Measurements from ENCODE around the gene MSTN.
"Not testable (repeated sequence)": the region's sequence is repeated elsewhere in the genome, so short reads cannot be mapped to it uniquely, and the experiment has no call there.

MSTN gene

DNA sequence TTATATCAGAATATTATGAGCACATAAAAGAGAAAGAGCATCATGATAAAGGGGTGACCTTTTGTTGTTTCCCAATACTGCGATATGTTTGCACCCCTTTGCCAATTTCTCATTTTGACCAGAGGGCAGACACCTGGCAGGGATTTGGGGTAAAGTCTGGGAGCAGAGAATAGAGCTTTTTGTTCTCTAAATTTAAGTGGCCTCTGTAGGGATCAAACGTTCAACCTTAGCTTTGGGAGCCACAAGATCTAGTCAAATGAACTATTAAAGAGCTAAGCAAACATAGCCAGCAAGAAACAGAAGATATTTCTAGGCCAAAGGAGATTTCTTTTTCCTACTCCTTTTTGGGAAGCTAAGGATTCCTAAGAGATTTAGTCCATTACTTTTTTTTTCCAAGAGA, 1.1 kb upstream of the MSTN start:
- DNase-seq (ENCODE audit: low read depth, low spot score), result no peak

DNA sequence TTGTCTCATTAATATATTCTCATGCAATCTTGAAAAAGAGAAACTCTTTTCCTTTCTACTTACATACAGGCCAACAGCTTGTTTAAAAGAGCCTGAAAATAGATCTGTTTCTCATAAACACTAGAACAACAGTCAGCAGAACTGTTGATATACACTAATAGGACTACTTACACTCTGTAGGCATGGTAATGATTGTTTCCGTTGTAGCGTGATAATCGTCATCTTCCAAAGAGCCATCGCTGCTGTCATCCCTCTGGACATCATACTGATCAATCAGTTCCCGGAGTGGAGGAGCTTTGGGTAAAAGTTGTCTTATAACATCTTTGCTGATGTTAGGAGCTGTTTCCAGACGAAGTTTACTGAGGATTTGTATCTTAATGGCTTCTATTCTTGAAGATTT, 476 bp downstream of the MSTN start:
- no peak for DNase-seq (ENCODE audit: low read depth, low spot score)

DNA sequence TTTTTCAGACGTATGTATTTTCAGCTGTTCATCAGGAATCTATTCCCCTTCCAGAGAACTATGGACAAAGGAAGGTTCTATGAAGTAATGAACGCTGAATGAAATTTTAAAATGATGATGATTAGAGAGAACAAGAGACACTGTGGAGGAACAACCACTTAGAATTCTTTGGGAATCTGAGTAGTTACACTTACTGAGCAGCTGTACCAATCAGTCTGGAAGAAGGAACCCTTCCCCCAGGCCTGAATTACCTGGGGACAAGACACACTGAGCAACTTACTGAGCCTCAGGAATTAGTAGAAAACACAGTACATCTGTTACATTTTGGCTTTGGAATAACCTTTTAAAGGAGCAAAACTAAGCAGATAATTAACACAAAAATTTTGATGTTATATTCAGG, 1.9 kb downstream of the MSTN start:
- no peak for DNase-seq (ENCODE audit: low read depth, low spot score)

DNA sequence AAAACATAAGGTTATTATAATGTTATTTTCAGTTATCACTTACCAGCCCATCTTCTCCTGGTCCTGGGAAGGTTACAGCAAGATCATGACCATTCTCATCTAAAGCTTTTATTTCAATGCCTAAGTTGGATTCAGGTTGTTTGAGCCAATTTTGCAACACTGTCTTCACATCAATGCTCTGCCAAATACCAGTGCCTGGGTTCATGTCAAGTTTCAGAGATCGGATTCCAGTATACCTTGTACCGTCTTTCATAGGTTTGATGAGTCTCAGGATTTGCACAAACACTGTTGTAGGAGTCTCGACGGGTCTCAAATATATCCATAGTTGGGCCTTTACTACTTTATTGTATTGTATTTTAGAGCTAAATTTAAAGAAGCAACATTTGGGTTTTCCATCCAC, 2.5 kb downstream of the MSTN start:
- DNase-seq (ENCODE audit: low read depth, low spot score), result no peak

DNA sequence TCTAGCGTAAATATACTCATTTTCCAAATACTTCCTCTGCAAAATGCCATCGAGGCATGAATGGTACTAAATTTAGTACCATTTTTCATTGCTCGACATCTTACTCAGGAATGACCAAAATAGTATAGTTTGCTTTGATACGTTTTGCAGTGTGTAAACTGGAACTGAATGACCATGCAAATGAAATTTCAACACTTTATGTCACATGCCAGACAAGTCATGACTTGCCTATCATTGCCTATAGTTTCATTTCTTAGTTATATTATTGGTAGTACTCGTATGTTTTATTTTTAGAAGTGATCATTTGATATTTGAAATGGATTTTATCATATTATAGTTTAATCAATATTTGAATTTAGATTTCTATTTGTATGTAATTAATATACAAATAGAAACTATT, 9.1 kb downstream of the MSTN start:
- no peak for DNase-seq (ENCODE audit: low read depth, low spot score)

DNA sequence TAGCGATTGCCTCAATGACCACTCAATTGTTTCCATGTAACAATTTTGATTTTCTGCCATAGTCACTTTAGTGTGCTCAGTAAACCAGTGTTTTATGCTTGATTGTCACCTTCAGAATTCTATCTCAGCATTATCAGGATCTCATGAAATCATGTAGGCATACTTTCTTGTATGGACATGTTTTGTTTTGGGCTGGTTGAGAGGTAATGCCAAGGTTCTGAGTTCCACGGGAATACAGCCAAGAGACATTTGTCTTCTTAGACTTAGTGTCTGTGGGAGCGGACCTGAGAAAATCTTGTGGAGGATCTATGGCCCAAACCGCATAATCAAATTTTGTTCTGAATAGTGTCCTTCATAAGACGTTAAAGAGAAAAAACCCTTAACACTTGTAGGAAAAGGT, 10.2 kb downstream of the MSTN start:
- no peak for DNase-seq (ENCODE audit: low read depth, low spot score)

DNA sequence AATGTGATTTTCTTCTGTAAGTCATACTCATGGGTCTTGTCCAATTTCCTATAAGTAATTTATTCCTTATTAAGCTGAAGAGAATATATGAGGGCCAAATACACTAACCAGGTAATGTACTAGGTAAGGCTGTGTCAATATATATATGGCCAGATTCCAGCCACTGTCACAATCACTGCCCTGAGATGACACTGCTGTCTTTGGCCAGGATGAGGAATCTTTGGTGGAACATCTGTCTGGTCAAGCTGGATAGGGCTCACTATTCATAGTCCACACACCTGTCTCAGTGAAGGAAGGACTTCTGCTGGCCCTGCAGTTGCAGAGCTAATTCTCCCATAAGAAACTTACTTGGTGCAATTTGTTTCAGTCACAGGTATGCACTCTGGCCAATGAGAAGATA, 11.3 kb downstream of the MSTN start:
- no peak for DNase-seq (ENCODE audit: low read depth, low spot score)

DNA sequence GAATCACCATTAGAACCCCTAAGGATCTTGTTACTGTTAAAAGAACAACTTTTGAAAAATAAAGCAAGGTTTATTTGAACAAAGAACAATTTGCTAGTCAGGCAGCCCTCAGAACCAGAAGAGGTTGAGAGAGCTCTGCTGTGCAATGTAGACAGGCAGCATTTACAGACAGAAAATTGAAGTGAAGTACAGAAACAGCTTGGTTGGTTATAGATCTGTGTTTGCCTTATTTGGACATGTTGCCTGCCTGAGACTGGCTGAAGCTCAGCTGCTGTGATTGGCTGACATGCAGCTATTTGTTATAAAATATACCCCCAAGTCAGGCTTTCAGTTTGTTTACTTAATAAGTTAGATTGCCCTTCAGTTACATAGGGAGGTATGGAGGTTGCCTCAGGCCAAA, 12.5 kb downstream of the MSTN start:
- DNase-seq (ENCODE audit: low read depth, low spot score), result no peak

DNA sequence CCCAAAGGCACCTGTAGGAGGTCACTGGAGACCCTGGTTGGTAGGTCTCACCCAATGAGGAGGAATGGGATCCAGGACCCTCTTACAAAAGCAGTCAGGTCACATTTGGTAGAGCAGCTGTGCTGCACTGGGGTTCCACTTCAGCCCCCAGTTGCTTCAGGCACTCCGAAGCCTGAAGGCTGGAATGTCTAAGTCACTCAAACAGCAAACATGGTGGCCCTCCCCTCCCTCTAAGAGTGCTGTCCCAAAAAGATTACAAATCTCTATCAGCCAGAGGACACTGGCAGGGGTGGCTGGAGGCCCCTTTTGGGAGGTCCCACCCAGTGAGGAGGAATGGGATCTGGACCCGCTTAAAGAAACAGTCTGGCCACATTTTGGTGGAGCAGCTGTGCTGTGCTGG, 17.7 kb downstream of the MSTN start:
- DNase-seq (ENCODE audit: low read depth, low spot score), result no peak

DNA sequence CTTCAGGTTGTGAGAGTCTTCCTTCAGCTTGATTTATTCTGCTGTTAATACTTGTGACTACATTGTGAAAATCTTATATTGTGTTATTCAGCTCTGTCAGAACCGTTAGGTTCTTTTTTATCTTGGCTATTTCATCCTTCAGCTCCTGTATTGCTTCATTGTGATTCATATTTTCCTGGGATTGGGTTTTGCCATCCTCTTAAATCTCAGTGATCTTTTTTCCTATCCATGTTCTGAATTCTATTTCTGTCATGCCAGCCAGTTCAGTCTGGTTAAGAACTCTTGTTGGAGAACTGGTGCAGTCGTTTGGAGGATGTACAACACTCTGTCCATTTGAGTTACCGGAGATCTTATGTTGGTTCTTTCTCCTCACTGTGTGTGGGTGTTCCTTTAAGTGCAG, 19.1 kb downstream of the MSTN start:
- no peak for DNase-seq (ENCODE audit: low read depth, low spot score)

DNA sequence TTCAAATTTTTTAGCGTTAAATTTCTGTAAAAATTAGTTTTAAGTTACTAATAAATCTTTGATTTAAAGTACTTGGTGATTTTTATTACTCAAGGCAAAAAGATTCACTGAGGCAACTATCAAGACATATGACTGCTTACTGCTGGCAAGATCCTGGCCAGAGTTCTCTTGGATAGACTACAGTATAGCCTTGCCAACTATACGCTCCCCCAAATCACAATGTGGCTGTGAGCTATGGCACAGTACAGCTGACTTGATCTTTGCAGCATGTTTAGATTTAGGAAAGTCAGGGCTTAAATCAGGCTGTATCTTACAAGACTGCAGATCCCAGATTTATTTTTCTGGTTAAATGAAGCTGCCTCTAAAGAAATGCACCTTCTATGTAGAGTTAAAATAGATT, 26.5 kb downstream of the MSTN start:
- DNase-seq (ENCODE audit: low read depth, low spot score), result no peak

DNA sequence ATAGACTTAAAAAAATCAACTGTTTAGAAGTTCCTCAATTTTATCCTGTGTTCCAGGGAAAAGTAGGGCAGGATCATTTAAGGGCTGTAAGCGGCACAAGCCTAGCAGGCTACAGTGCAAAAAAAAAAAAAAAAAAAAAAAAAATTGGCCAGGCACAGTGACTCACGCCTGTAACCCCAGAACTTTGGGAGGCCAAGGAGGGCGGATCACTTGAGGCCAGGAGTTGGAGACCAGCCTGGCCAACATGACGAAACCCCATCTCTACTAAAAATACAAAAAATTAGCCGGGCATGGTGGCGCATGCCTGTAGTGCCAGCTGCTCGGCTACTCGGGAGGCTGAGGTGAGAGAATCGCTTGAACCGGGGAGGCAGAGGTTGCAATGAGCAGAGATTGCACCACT, 28.1 kb downstream of the MSTN start:
- DNase-seq (ENCODE audit: low read depth, low spot score), result not testable (repeated sequence)

DNA sequence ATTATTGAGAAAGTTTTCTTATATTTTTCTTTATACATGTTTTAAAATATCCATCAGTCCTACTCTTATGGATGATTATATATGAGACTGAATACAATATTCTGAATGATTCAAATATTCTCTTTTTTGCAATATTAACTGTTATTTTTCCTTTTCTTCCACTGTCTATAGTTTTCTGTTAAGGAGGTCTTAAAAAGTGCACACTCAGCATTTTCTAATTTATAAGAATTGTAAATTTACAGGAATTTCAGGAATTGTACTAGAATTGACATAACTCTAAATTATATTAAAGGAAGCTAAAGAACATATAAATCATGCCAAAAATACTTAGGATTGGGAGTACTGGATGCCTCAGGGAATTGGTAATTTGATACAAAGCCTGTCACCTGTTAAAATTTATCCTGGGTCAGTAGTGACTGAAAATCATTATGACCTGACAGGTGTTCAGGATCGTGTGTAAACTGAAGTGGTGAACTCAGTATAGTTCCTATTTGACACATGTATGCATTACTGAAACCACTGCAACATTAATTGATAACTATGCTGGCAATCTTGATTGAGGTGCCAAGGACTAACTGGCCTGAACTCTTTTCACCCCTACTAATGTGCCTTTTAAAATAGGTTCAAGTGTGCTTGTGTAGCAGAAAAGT, 30.4 kb downstream of the MSTN start:
- no peak for DNase-seq (ENCODE audit: low read depth, low spot score)

DNA sequence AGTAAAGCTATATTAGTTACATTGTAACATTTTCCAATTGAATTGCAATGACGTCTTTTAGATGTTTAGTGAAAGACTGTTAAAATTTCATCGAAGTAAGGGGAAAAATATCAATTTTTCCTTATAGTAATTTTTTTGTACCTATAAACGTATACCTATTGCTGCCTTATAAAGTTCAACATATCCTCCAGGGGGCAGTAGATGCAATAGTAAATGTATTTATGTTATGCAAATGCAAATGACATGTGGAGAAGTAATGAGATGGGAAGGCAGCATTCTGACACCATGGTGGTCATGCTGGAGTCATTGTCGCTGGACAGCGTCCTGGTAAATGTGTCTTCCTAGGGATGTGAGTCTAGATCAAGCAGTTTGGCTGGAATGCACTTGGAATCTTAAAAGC, 38.7 kb downstream of the MSTN start:
- no peak for DNase-seq (ENCODE audit: low read depth, low spot score)

DNA sequence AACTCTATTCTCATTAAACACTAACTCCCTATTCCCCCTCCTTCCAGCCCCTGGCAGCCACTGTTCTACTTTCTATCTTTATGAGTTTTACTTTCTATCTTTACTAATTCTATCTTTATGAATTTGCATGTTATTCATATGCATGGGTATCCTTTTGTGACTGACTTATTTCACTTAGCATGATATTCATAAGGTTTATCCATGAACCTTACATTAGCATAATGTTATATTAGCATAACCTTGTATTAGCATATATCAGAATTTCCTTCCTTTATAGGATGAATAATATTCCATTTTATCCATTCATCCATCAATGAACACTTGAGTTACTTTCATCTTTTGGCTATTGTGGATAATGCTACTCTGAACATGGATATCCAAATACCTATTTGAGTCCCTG, 41.8 kb downstream of the MSTN start:
- DNase-seq (ENCODE audit: low read depth, low spot score), result no peak

DNA sequence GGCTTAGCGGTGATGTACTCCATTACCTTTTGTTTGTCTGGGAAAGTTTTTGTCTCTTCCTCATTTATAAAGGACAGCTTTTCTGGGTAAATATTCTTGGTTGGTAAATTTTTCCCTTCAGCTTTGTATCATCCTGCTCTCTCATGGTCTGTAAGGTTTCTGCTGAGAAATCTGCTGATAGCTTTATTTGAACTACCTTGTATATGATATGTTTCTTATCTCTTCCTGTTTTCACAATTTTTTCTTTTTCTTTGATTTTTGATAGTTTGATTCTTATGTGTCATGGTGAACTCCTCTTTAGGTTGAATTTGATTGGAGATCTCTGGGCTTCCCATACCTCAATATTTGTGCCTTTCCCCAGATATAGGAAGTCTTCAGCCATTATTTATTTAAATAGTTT, 44.7 kb downstream of the MSTN start:
- DNase-seq (ENCODE audit: low read depth, low spot score), result no peak

DNA sequence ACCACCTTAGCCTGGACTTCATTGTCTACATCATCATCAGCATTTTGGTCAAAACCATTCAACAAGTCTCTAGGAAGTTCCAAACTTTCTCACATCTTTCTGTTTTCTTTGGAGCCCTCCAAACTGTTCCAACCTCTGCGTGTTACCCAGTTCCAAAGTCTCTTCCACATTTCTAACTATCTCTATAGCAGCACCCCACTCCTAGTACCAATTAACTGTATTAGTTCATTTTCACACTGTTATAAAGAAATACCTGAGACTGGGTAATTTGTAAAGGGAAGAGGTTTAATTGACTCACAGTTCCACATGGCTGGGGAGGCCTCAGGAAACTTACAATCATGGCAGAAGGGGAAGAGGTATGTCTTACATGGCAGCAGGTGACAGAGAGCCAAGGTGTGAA, 46.6 kb downstream of the MSTN start:
- not testable (repeated sequence) for DNase-seq (ENCODE audit: low read depth, low spot score)

Data from activated CD4-positive, CD25-positive, alpha-beta regulatory T cell treated with anti-CD3 and anti-CD28 coated beads, Interleukin-2, amount 50 U/mL, for 16 hours (primary cell).